Ishikawa (cell line): ENCODE data around the gene INPP5J.

Experiments
- CEBPB ChIP-seq: IDR thresholded peaks from 2 replicates; pipeline ENCODE4 v1.6.1; 2012
- EP300 ChIP-seq: IDR thresholded peaks from 2 replicates; pipeline ENCODE4 v1.6.1; 2012; ENCODE audit warnings: borderline replicate concordance
- MAX ChIP-seq: IDR thresholded peaks from 2 replicates; pipeline ENCODE4 v1.6.1; 2012
- RAD21 ChIP-seq: IDR thresholded peaks from 2 replicates; pipeline ENCODE4 v1.6.1; 2012; ENCODE audit warnings: low read depth
- TEAD4 ChIP-seq: IDR thresholded peaks from 2 replicates; pipeline ENCODE4 v1.6.1; 2012
- YY1 ChIP-seq: IDR thresholded peaks from 2 replicates; pipeline ENCODE4 v1.6.1; 2012; ENCODE audit warnings: low read depth

- no peak for TF ChIP-seq EP300
- no peak for TF ChIP-seq MAX
- no peak for TF ChIP-seq CEBPB
- TF ChIP-seq RAD21: no peak
- TF ChIP-seq TEAD4: no peak
- TF ChIP-seq YY1: no peak
Measured at GRCh38 chr22:31118046-31118820, 4.5 kb upstream of the INPP5J start.
